IMR-90 (cell line): ENCODE results near the gene SEL1L3.

ENCODE experiments used
- MAFK ChIP-seq: IDR thresholded peaks from 2 replicates; pipeline ENCODE4 v1.6.1; 2012; ENCODE audit warnings: low read depth, low read length, improper control_type of control experiment
- TF ChIP-seq, protein P1 (sequence below): conservative IDR thresholded peaks from 2 replicates; pipeline ENCODE4 v1.5.1; 2012; ENCODE audit warnings: mild to moderate bottlenecking, low read depth, low read length, improper control_type of control experiment

DNA sequence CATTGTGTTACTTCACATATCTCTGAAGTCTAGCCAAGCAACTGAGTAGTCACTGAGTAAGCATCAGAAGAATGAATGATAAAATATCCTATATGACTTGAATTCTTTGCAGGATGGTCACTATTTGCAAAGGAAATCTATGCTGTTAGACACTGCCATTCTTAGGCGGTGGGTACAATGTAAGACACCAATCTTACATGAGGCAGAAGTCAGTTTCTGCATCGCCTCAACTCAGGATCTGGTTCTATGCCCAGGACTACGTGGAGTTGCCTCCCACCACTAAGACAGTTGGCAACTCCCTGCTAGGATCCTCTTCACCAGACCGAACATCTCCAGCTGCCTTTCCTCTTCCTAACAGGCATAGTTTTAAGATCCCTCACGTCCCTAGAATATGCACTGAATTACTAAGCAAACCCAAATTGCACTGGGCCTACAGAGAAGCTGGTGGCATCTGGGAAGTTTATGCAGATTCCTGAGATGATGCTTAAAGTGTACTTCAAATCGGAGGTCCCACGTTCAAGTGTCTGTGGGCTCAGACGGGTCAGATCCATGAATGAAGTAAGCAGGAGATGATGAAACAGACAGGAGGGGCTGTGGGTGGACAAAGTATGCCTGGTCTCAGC, 45.6 kb downstream of the SEL1L3 start:
- TF ChIP-seq MAFK = no peak
- TF ChIP-seq, protein P1, sequence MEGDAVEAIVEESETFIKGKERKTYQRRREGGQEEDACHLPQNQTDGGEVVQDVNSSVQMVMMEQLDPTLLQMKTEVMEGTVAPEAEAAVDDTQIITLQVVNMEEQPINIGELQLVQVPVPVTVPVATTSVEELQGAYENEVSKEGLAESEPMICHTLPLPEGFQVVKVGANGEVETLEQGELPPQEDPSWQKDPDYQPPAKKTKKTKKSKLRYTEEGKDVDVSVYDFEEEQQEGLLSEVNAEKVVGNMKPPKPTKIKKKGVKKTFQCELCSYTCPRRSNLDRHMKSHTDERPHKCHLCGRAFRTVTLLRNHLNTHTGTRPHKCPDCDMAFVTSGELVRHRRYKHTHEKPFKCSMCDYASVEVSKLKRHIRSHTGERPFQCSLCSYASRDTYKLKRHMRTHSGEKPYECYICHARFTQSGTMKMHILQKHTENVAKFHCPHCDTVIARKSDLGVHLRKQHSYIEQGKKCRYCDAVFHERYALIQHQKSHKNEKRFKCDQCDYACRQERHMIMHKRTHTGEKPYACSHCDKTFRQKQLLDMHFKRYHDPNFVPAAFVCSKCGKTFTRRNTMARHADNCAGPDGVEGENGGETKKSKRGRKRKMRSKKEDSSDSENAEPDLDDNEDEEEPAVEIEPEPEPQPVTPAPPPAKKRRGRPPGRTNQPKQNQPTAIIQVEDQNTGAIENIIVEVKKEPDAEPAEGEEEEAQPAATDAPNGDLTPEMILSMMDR = no peak
